ENCODE measurements around the gene ERCC6L. TPM values are rescaled to one million over a fixed set of nuclear protein-coding genes. Genes with fewer than 3 reads are reported as not detected.

ERCC6L gene
- total RNA-seq, 4 donors from 2014 or later, result under 0.01 to 0.21 TPM; not detected in 2

- TF ChIP-seq EP300 (IDR thresholded peaks at IDR 0.05) (no peak), POLR2A (IDR thresholded peaks at IDR 0.05) (no peak)
- TF ChIP-seq, protein P1, sequence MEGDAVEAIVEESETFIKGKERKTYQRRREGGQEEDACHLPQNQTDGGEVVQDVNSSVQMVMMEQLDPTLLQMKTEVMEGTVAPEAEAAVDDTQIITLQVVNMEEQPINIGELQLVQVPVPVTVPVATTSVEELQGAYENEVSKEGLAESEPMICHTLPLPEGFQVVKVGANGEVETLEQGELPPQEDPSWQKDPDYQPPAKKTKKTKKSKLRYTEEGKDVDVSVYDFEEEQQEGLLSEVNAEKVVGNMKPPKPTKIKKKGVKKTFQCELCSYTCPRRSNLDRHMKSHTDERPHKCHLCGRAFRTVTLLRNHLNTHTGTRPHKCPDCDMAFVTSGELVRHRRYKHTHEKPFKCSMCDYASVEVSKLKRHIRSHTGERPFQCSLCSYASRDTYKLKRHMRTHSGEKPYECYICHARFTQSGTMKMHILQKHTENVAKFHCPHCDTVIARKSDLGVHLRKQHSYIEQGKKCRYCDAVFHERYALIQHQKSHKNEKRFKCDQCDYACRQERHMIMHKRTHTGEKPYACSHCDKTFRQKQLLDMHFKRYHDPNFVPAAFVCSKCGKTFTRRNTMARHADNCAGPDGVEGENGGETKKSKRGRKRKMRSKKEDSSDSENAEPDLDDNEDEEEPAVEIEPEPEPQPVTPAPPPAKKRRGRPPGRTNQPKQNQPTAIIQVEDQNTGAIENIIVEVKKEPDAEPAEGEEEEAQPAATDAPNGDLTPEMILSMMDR (IDR thresholded peaks at IDR 0.05), result no peak
- no peak for DNase-seq (ENCODE audit: low spot score in 2 of 2)
Measured at GRCh38 chrX:72253686-72254085, 14.9 kb upstream of the ERCC6L start.

GRCh38 chrX:72247206-72247942, 8.5 kb upstream of the ERCC6L start:
- Histone ChIP-seq H3K27ac (no peak overlapping the region), H3K27me3 (peaks cover 0 to under 1% of the 10 kb centered on the region in 2 donors), H3K36me3 (no peaks in the 10 kb centered on the region), H3K4me3 (no peak overlapping the region), H3K4me1 (no peaks in the 10 kb centered on the region), H3K9me3 (no peaks in the 10 kb centered on the region)
- DNase-seq (ENCODE audit: low spot score in 2 of 2), result peak in 1 of 2 donors; percentile 6
- no peak for TF ChIP-seq EP300 (IDR thresholded peaks at IDR 0.05)
- TF ChIP-seq, protein P1 (IDR thresholded peaks at IDR 0.05), result no peak
- TF ChIP-seq POLR2A (IDR thresholded peaks at IDR 0.05), result no peak
- 76 to 93% methylated on average over 2 of the region's 2 CpGs for WGBS, 2 donors

More at GRCh38 chrX:72253686-72254085, 14.9 kb upstream of the ERCC6L start:
- H3K4me3 ChIP-seq, result no peak overlapping the region
- H3K27ac ChIP-seq, result no peak overlapping the region
- no peaks in the 10 kb centered on the region for H3K36me3 ChIP-seq
- H3K27me3 ChIP-seq, result peaks cover 0 to 32% of the 10 kb centered on the region in 2 donors
- no peaks in the 10 kb centered on the region for H3K9me3 ChIP-seq
- no peaks in the 10 kb centered on the region for H3K4me1 ChIP-seq

DNA sequence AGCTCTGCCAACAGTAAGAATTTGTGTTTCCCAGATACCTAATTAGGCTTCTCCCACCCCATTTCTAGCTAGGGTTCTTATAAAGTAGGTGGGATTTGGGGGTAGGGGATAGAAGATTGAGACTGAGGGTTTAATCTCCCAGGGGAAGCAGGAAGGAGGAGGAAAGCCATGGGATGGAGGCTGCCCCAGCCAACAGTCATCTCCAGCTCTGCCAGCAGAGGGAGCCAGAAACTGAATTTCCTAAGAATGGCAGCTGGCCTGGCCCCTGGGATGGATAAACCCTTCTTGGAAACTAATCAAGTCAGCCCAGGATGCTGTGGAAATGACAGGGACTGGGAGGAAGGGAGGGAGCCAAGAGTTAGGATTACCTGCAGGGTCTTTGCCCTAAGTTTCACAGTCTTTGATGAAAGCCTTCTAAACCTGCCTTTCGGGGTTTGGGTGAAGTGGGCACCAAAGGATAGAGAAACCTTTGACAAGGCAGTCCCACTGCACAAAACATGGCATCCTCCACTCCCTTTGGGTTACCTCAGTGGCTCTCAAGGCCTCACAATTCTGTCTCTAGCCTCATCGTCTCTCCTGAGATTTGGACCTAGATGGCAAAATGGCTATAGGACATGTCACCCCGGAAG, 6.7 kb upstream of the ERCC6L start:
- no peaks in the 10 kb centered on the region for H3K4me1 ChIP-seq
- TF ChIP-seq, protein P1 (IDR thresholded peaks at IDR 0.05), result peak; percentile 29 to 52 (median 49)
- no peak for TF ChIP-seq EP300 (IDR thresholded peaks at IDR 0.05)
- 88% methylated on average over 3 of the region's 3 CpGs; no CpG with 5 or more reads in 1 of the 2 donors for WGBS, 2 donors
- DNase-seq (ENCODE audit: low spot score in 2 of 2), result peak in 1 of 2 donors; percentile 19
- no peaks in the 10 kb centered on the region for H3K36me3 ChIP-seq
- H3K27me3 ChIP-seq, result no peaks in the 10 kb centered on the region
- no peak overlapping the region for H3K27ac ChIP-seq
- H3K9me3 ChIP-seq, result no peaks in the 10 kb centered on the region
- H3K4me3 ChIP-seq, result no peak overlapping the region

DNA sequence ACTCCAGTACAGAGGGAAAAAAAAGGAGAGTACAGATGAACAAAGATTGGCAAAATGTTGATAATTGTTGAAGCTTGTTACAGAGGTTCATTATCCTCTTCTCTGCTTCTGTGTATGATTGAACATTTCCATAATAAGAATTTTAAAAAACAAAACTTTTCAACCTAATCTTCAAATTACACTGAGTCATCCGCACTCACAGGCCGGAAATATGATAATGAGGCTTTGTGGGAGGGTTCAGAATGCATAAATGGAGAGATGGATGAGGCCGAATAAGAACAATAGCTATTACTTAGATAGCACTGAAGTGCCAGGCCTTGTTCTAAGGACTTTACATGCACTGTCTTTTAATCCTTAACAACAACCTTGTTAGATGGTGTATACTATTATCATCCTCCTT, 4.6 kb upstream of the ERCC6L start:
- no peaks in the 10 kb centered on the region for H3K9me3 ChIP-seq
- DNase-seq (ENCODE audit: low spot score in 2 of 2), result no peak
- no peaks in the 10 kb centered on the region for H3K36me3 ChIP-seq
- TF ChIP-seq EP300 (IDR thresholded peaks at IDR 0.05) (no peak), POLR2A (IDR thresholded peaks at IDR 0.05) (no peak)
- TF ChIP-seq, protein P1 (IDR thresholded peaks at IDR 0.05), result no peak
- 12 to 29% methylated on average over 3 of the region's 3 CpGs for WGBS, 2 donors
- no peaks in the 10 kb centered on the region for H3K27me3 ChIP-seq
- no peak overlapping the region for H3K4me3 ChIP-seq
- H3K27ac ChIP-seq, result peak overlapping the region in 1 of 4 donors; percentile 11
- H3K4me1 ChIP-seq, result peaks cover 0 to 3% (median 0%) of the 10 kb centered on the region in 4 donors

DNA sequence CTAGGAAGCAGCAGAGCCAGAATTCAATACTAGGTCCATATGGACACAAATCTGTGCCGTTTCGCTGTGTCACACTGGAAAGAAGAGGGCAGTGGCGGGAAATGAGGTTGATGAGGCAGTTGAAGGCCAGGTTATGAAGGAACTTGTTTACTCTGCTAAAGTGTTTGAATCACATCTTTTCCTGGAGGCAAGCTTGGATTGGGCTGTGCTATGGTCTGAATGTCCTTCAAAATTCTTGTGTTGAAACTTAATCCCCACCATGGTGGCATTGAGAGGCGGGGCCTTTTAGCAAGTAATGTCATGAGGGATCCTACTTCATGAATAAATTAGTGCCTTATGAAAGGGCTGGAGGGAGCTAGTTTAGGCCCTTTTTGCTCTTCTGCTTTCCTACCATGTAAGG, 2.1 kb upstream of the ERCC6L start:
- WGBS, 2 donors, result 94 to 95% methylated on average over 4 of the region's 4 CpGs
- Histone ChIP-seq H3K27ac (no peak overlapping the region), H3K4me1 (peaks cover 0 to 5% (median 0%) of the 10 kb centered on the region in 4 donors), H3K36me3 (no peaks in the 10 kb centered on the region), H3K27me3 (no peaks in the 10 kb centered on the region), H3K4me3 (no peak overlapping the region), H3K9me3 (no peaks in the 10 kb centered on the region)
- DNase-seq (ENCODE audit: low spot score in 2 of 2), result no peak
- TF ChIP-seq POLR2A (IDR thresholded peaks at IDR 0.05) (no peak), EP300 (IDR thresholded peaks at IDR 0.05) (no peak)
- TF ChIP-seq, protein P1 (IDR thresholded peaks at IDR 0.05), result no peak
